HG03442 (cell line): ENCODE results near the gene CBFA2T2.
A peak's percentile ranks its signal among the peaks of the same experiment; 100 is the strongest.

ENCODE experiments used
- ATAC-seq: cut with Tn5 transposase; IDR thresholded peaks from one replicate; pipeline ENCODE4 v1.9.1; 2021; ENCODE audit warnings: mild to moderate bottlenecking, moderate library complexity; ENCODE audit not compliant: unreplicated experiment

The CBFA2T2 gene

DNA sequence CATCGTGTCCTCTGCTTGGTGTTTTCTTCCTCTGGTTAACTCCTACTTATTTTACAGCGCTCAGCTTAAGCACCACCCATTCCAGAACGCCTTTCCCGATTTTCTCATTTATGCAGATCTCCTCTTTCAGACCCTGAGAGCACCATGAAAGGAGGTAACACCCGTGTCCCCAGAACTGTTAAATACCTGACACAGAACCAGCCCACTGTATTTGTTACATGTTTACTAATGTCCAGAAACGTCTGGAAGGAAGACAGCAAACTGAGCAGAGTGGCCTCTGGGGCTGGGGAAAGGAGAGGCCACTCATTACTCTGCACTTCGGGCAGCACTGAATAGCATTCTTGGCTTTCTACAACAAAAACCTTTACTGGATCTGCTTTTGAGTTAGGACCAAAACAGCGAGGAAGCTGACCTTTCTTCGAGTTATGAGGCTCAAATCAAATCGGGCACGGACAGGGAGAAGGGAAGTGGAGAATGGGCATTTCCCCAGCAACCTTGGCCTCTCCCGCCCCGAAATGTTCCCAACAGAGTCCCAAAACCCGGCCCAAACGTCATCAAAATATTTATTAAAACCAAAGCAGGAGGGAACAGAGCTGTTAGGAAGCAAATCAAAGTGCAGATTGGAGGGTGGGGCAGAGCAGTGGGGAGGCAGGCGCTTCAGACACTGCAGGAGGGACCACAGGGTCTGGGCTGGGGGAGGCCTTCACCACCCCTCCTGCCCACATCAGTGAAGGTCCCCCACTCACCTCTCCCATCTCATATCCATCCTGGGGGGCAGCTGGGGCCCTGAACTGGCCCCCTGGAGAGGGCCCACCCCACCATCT, 185.5 kb downstream of the CBFA2T2 start:
- ATAC-seq: no peak

DNA sequence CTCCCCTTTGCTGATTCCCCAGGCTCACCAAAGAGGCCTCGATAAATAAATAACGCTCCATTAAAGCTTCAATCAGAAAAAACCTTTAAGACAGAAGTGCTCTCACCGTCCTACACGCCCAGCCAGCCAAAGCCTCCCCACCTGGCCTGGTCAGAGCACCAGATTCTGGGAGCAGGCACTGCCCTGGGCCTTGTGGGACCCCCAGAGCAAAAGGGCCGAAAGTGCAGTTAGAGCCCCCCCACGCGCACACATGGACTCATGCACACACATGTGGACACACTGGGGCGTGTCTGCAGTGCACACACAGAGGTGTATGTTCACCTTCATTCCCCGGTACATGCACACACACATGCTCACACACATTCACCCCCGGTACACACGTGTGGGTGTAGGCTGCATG, 186.2 kb downstream of the CBFA2T2 start:
- no peak for ATAC-seq

DNA sequence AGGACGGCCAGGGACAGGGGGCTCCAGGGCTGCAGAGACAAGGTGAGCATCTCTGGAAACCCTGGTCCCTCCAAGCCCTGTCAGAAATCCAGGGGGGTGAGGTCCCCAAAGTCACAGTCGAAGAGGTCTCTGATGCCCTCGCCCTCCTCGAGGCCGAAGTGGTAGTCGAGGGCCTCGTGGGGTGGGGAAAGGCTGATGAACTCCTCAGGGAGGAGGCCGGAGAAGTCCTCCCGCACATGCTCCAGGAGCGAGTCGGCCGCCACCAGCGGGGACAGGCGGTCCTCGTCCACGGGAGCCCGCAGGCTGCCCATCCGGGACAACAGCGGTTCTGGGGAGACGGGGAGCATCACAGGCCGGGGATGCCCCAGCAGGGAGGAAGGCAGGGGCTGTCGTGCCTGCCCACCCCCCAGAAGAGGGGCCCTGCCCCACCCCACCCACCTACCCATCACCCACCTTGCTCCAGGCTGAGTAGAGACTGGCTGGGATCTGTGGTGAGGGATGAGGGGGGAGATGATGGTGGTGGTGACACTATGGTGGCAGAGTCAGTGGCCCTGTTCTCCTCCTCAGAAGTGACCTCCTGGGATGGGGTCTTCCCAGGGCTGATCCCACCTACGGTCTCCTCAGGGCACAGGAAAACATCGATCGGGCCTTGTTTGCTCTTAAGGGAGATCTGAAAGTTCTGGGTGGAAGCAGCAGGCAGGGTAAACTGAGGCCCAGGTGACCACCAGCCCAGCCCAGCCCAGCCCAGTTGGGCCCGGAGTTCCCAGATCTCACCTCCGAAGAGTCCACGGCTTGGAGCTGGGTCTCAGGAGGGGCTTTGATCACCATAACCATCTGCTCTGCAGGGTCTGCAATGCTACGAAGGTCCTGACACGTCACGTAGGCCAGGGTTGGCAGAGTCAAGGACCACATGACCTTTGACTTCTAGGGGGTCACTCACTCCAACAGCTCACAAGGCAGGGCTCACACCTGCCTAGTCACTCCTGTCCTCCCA, 187.1 kb downstream of the CBFA2T2 start:
- ATAC-seq: no peak

DNA sequence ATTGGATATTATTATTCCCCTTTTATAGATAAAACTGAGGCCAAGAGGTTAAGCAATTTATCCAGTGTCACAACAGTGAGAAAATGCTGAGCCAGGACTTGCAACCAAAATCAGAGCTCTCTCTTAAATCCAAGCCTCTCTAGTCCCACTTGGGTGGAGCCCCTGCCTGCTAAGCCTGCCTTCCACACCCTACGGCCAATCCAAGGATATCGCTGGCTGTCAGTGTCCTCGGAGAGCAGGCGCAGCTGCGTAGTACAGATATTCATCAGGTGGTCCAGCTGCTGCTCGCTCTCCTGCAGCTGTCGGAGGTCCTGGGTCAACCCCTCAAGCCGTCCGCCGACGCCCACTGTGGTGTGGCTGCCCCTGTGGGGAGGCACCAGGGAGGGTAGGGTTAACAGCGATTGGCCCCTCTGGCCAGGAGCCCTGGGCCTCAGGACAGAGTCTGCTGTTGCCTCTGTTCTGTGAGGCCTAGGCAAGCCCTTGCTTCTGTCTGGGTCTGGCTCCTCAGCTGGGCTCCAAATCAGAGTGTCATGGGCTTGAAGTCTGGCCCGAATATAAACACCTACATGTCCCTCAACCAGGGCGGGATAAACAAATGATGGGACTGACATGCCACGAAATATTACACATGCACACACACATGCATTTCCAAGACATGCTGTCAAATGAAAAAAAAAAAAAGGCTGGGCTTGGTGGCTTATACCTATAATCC, 188.3 kb downstream of the CBFA2T2 start:
- no peak for ATAC-seq

DNA sequence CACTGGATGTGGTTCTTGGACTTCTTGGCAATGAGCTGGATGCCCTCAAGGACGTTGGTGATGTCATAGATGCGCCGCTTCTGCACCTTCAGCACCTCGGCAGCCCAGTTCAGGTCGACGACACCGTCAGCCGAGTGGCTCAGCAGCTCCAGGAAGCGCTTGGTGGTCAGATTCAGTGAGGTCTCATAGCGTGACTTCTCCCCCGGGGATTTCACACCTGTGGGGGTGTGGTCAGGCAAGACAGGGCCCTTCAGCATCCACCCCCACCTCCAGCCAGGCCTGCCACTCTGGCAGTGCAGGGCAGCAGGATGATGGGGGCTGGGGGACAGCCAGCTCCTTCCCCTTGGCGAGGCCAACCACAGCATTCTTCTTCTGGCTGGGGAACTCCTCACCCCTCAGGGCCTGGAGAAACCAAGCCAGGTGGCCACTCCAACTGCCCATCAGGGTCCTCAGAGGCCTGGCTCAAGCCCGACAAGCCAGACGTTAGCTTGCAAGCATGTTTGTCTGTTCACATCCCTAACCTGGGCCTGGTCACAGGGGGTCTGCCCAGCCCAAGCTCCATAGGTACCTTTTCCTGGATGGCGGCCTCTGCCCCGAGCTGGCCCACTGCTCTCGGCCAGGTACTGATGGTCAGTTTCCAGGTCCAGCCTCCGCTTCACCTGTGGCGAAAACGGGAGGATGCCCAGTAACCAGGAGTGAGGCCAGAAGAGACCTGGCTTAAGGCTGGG, 190.0 kb downstream of the CBFA2T2 start:
- ATAC-seq: no peak

DNA sequence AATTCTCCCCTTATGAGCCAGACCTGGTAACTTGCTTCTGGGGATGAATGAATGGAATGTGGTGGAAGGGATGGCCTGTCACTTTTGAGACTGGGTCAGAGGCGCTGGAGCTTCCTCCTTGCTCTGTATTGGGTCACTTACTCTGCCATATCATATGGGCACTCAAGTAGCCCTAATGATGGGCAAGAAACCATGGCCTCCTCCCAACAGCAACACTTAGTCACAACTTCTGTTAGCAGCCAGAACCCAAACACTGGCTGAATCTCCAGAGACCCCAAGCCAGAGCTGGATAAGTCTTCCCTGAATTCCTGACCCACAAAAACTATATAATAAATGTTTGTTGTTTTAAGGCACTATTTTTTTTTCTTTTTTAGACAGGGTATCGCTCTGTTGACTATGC, 190.8 kb downstream of the CBFA2T2 start:
- no peak for ATAC-seq

DNA sequence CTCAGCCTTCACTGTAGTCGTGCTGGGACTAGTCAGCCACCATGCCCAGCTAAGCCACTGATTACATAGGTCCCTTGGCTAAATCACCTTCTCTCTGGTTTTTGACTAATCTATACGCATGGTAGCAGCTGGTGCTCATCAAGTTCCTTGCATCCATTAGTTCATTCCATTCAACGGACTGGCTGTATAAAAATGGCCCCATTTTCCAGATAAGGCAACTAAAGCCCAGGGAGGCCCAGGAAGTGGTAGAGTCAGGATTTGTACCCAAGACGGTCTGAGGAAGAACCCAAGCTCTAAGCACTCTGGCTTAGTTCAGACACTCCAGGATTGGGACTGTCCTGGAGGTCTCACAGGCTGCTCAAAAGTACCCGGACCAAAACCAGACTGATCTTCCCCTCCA, 191.4 kb downstream of the CBFA2T2 start:
- no peak for ATAC-seq

DNA sequence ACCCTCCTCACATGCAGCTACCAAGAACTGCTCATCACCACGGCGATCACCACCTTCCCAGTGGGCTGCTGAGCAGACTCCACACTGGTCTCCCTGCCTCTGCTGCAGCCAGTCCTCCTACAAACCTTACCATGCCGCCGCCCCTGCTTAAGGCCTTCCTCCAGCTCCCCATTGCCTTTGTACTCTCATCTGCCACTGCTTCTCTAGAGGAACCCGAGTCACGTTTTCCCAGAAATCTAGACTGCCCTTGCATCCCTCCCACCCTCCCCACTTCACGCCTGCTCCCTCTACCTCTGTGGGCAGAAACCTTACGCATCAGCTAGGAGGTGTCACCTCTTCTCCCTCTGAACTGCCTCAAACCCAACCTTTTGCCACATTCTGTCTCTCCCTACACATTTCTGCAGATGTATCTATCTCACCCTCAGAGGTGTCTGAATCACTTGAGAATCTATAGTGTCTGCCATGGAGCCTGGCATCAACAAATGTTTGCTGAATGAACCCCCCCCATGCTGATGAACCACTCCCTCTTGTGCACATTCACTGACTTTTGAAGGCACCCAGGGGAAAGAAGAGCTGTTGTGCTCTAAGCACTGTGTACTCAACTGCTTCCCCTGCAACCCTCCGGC, 191.9 kb downstream of the CBFA2T2 start:
- no peak for ATAC-seq

DNA sequence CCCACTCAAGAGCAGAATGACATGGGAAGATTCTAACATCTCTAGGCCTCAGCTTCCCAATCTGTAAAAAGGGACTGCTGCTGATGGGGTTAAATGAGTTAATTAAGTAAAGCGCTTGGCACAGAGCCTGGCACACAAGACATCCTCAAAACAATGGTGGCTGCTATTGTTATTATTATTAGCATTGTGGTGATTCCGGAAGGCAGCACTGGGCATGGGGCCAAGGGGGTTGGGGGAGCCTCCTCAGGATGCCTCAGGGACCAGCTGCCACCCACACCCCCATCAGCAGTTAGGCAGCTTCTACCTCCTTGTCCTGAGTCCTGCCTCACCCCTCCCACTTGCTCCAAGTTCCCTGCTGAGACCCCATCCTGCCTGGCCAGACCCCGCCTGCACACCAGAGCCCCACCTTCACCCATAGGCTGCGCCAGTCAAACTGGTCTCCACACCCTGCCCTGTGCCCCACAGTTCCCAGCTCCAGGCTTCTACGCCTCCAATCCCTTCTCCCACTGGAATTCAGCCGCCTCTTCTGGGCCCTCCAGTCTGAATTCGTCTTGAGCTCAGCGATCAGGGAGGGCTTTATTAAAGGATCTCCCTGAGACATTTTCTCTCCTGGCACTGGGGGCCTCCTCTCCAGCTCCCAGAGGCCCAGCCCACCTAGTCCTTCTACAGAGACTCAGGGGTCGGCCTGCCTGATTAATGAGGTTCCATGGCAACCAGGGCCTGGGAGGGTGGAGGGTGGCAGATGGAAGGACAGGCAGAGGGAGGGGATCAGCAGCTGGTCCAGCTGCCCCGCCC, 194.8 kb downstream of the CBFA2T2 start:
- no peak for ATAC-seq

DNA sequence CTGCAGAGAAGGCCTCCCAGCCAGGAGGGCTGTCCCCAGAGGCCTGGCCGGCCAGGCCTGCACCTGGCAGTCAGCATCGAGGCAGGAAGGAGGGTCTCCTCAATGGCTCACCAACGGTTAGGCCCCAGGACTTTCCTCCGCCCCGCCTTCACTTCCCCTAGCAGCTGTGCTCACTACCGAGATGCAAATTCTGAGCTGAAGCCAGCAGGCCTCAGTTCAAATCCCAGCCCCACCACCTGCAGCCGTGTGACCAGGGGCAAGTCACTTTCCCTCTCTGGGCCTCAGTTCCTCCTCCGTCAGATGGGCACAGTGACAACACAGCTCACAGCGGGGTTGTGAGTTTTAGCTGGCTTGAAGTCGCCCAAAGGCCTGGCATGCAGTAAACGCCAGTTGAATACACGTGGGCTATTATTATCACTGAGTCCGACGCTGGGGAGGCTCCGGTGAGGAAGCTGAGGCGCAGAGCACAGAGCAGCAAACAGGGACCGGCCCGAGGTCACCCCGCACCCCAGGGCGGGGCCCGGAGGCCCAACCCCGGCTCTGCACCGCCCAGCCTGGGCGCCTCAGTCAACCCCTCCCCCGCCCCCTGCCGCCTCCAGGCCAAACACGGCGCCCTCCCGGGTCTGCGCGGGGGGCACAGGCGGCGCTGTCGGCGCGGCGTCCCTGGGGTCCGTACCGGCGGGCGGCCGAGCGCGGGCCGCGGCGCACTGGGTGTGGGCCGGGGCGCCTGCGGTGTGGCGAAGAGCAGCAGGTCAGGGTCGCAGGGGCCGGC, 195.6 kb downstream of the CBFA2T2 start:
- ATAC-seq: peak; percentile 29

DNA sequence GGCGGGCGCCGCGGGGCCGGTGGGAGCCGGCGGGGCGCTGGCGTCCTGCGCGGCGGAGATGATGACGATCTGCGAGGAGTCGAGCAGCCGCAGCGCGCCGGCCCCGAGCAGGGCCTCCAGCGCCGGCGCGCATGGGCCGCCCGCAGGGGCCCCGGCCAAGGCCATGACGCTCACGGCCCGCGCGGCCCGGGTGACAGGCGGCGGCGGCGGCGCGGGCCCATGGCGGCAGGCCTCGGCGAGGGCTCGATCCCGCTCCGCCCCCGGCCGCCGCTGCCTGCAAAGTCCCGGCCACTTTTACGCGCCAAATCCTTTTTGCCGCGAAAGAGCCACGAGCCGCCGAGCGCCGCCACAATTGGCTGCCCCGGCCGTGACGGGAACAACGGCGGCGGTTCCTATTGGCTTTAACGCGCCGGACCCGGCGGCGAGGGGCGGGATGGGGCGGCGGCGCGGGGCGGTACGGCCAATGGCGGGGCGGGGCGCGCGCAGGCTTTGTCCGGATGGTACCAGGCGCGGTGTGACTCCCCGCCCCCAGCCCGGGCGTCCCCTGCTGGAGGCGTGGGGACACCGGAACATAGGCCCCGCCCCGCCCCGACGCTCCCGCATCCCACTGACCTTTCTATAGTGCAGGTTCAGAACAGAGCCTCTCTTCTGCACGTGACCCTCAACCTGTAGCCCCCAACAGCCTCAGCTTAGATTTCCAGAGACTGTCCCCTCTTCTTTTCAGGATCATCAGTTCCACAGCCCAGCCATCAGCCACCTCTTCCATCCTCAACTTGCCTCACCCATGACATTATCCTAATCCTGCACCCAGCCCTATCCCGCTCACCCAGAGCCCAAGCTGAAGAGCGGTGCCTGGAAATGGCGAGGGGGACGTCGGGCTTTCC, 196.4 kb downstream of the CBFA2T2 start, which contains the start of gene E2F1:
Gene E2F1, minus strand, starts transcription at position 286 of the 884 bp plus-strand sequence. Its CDS starts 121 bp downstream, at position 165.
- peak; percentile 75 for ATAC-seq

DNA sequence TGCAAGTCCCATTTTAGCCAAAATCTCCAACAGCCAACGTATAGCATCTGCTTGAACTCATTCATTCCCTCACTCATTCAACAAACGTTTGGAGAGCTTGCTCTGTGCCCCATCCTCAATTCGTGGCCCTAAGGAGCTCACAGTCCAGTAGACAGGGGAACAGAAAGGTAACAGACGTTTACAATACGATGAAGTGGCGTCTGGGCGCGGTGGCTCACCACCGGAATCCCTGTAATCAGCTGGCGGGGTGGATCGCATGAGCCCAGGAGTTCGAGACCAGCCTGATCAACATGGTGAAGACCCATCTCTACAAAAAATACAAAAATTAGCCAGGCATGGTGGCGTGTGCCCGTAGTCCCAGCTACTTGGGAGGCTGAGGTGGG, 197.1 kb downstream of the CBFA2T2 start:
- ATAC-seq: no peak

DNA sequence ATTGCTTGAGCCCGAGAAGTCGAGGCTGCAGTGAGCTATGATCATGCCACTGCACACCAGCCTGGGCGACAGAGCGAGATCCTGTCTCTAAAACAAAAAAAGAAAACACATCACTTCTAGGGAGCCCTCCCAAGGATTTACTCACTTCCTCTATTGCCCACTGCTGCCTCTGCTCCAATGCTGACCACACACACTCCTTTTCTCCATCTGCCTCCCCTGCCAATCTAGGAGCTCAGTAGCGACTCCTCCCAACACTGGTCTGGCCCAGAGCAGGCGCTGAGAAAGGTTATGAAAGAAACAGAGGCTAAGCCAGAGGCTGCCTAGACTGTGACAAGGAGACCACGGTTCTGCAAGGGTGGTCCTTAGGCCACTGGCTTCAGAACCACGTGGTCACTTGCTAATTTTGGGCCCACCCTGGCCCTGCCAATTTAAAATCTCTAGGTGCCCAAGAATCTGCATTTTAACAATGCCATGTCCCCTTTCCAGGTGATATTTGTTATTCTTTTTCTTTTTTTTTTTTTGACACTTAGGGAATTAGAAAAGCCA, 197.5 kb downstream of the CBFA2T2 start:
- no peak for ATAC-seq

DNA sequence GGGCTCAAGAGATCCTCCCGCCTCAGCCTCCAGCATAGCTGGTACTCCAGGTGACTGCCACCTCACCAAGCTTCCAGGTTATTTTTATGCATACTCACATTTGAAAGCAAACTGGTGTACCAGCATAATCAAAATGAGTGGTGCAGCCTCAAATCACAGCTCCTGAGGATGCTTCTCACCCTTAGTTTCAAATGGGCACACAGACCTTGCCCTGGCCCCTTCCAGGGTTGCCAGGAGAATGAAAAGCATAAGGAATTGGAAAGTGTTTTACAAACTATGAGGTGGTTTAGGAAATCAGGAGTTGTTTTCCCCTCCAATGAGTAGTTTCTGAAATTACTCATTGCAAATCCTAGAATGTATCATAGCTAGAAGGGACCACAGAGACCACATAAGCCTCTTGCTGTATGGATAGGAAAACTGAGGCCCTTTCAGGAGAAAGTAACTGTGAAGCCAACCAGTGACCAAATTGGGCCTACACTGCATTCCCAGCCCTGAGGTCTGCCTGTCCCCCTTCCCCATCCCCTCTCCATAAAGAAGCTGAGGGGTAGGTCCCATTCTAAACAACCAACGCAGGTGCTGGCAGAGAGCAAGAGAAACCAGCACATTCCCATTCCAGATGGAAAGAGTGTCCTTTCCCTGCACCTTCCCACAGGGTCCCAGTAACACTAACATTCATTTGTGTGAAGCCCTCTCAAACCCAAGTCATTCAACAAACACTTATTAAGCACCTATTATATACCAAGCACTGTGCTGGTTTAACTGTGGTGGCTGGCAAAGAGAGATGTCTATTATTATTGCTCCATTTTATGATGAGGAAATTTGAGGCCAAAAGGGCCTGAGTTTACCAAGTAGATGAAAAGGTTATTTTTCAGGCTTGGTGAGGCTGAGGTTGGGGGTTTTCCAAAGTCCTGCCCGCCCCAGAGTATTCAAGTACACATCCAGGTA, 198.4 kb downstream of the CBFA2T2 start:
- no peak for ATAC-seq

DNA sequence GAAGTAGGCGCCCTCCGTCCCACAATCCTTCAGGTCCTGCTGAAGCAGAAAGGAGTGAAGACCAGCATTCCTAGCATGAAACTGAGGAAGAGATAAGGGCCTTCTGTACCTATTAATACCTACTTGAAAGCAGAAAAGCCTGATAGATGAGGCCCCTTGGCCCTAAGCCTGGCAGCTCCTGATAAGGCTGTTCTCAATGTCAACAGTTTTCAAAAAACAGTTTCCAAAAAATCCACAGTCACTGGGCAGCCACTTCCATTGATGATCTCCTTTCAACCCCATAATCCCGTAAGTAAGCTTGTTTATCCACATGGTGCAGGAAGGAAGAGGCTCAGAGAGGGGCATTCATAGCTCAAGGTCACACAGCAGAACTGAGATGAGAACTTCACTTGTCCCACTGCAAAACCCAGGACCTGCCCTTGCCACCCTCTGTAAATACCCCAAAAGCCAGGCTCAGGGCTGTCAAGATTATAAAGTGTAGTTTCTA, 199.1 kb downstream of the CBFA2T2 start:
- no peak for ATAC-seq

DNA sequence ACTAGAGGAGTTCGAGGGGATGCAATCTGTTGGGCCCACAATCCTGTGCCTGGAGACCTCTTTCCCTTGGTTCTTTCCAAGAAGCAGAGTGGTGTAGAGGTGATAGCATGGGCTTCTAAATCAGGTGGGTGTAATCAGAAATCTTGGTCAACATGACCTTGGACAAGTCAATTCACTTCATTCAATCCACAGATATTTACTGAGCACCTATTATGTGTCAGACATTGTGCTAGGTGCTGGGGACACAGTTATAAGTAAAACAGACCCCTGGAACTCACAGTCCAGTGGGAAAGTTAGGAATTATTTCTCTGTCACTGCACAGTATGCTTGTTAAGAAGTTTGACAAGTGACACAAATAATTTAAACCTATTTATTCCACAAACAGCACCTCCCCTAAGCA, 199.6 kb downstream of the CBFA2T2 start:
- ATAC-seq: no peak
